ENCODE results near the gene ASAP3.

The ASAP3 gene

DNA sequence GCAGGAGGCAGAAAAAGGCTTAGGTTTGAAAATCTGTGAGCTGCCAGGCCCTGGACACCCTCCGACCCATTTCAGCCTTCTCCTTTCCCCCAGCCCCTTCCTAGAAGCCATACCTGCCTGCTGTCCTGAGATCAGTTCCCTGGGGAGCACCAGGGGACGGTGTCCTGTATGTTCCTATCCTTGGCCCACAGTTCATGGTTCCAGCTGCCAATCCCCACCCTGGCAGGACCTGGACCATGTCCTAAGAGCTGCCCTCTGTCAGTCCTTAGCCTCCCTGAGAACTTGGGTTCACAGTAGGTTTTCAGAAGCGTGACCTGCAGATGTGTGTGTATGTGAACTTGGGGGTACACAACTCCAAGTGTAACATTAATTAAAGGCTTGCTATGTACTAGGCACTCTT, 63.2 kb downstream of the ASAP3 start:
- no peak for TF ChIP-seq CTCF (IDR thresholded peaks at IDR 0.05; ENCODE audit: low read depth, low read length, missing control alignments)
- H3K4me3 ChIP-seq (ENCODE audit: low read depth, low read length) = no peak overlapping the region
- no peak for DNase-seq (ENCODE audit: low read depth)

DNA sequence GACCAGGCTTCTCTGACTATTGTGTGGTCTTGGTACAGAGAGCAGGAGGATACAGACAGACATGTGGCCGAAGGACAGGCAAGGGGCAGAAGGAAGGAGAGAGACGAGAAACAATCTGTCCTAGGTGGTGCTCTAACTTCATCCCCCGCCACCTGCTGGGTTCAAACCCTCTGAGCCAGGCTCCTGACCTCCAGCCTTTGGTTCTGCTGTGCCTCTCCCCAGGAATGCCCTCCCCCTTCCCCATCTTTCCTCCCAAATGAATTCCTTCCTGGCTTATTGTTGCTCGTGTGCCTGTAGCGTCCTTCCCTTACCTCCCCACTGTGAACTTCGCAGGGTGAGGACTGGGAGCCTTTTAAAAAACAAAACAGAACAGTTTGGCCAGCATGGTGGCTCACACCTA, 64.8 kb downstream of the ASAP3 start:
- H3K4me3 ChIP-seq (ENCODE audit: low read depth, low read length) = no peak overlapping the region
- no peak for DNase-seq (ENCODE audit: low read depth)
- no peak for TF ChIP-seq CTCF (IDR thresholded peaks at IDR 0.05; ENCODE audit: low read depth, low read length, missing control alignments)

DNA sequence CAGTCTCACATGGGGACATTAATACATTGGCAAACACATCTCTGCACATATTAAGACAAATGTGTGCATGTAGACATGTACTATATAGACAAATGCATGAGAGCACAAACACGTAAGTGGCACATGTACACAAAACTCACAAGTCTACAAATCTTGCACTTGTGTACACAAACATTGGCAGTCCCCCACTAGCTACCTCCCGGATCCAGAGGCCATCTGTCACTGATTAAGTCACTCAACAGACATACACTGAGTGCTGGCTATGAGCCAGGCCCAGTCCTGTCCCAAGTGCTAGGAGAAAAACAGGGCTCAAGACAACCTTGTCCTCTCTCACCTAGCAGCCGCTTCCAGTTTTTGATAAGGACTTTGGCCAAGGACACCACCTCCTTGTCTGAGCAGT, 66.4 kb downstream of the ASAP3 start:
- DNase-seq (ENCODE audit: low read depth) = no peak
- no peak for TF ChIP-seq CTCF (IDR thresholded peaks at IDR 0.05; ENCODE audit: low read depth, low read length, missing control alignments)
- no peak overlapping the region for H3K4me3 ChIP-seq (ENCODE audit: low read depth, low read length)

DNA sequence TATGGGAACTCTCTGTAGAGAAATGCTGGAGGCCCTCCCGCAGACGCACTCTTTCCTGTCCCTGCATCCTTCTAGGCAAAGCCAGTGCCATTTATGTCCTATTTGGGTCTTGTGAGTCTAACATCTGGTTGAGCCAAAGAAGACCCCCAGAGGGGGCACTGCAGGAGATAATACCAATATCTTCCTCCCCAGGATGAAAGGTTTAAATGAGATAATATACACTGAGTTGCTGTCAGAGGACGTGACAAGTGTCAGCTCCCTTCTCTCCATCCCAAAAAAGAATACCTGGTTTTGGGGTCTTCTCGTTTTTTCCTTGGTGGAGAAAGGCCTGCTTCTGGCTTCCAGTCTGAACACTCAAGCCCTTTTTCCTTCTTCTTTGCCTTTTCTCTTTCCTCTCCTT, 67.0 kb downstream of the ASAP3 start:
- DNase-seq (ENCODE audit: low read depth) = no peak
- no peak for TF ChIP-seq CTCF (IDR thresholded peaks at IDR 0.05; ENCODE audit: low read depth, low read length, missing control alignments)

DNA sequence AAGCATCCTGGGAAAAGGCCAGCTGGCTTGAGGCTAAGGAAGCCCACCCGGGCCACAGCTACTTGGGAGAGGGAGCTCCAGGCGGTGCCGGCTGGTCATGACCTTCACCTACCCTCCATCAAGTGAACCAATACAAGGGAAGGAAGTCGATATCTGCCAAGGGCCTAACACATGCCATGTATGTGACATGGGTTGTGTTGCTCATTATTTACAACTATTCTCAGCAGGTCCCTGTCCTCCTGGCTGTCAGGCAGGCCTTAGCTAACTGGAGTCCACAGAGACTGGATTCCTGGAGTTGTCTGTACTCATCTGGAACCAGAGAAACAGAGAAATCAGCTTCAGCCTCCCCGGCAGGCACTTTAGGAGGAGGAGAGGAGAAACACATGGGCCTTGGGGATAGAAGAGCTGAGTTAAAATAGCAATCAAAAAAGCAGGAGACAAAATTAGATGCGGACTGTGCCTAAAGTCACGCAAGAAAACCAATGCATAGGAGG, 75.1 kb downstream of the ASAP3 start:
- no peak for TF ChIP-seq CTCF (IDR thresholded peaks at IDR 0.05; ENCODE audit: low read depth, low read length, missing control alignments)
- no peak for DNase-seq (ENCODE audit: low read depth)
- H3K4me3 ChIP-seq (ENCODE audit: low read depth, low read length) = no peak overlapping the region

More for the DNA sequence above, 67.0 kb downstream of the ASAP3 start:
- H3K4me3 ChIP-seq (ENCODE audit: low read depth, low read length) = no peak overlapping the region

GRCh38 chr1:23407016-23407630, 76.9 kb downstream of the ASAP3 start:
- no peak for TF ChIP-seq CTCF (IDR thresholded peaks at IDR 0.05; ENCODE audit: low read depth, low read length, missing control alignments)
- DNase-seq (ENCODE audit: low read depth) = no peak
- H3K4me3 ChIP-seq (ENCODE audit: low read depth, low read length) = no peak overlapping the region

GRCh38 chr1:23405946-23406345, 78.0 kb downstream of the ASAP3 start:
- DNase-seq (ENCODE audit: low read depth) = no peak
- no peak for TF ChIP-seq CTCF (IDR thresholded peaks at IDR 0.05; ENCODE audit: low read depth, low read length, missing control alignments)

More at GRCh38 chr1:23405946-23406345, 78.0 kb downstream of the ASAP3 start:
- H3K4me3 ChIP-seq (ENCODE audit: low read depth, low read length) = no peak overlapping the region

Measured in GM12864 (cell line).